Endometrial microvascular endothelial cells (primary cell): ENCODE measurements around the gene ITPR1. TPM values are rescaled to one million over a fixed set of nuclear protein-coding genes. Genes with fewer than 3 reads are reported as not detected.

Experiments used
- in situ Hi-C: cut with HindIII; loops from 2 replicates; pipeline ENCODE4 v1.10.0; 2017; ENCODE audit warnings: low sequenced_read_pairs, low pct_unique_long_range_greater_than_20kb; ENCODE audit errors: inconsistent ontology term
- total RNA-seq: library from RNA; depleted of rRNA; stranded (reverse); fragments of >200 nt; gene quantifications from one replicate; pipeline ENCODE4 v1.2.3, GENCODE V29; 2015; ENCODE audit errors: inconsistent ontology term

The ITPR1 gene
- total RNA-seq, 1 donor from 2014 or later: 17.1 TPM

DNA sequence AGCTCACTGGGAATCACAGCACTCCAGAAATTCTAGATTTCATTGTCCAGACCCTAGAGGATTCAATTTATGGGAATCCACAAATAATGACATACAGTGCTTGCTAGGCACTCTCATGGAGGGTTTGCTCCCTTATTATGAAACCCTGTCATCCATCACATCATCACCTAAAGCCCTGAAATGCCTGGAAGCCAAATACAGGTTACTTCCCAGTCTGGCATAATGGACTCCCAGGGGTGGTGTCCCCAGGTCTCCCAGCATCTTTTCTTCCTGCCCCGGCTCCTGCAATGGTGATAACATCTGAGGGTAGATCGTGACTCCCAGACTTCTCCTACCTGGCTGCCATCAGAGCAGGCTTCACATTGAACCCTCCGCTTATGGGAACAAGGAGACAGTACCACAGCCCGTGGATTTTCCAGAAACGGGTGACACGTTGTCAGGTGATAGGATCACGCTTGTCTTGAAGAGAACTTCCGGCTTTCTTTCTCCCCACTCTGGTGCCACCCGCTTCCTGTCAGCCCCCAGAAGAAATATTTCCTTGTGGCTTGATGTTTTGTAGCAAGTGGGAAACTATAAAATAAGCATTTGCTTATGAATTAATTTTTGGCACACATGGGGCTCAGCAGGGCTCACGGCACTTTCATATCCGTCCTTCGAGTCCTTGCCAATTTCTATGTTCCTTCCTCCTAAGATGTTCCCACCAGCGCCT lies 247.4 kb downstream of the ITPR1 start:
- in situ Hi-C loops: loop anchor here (25.0 kb wide), 1 partner anchor 247 kb away; the partner anchor contains the start of gene BHLHE40

DNA sequence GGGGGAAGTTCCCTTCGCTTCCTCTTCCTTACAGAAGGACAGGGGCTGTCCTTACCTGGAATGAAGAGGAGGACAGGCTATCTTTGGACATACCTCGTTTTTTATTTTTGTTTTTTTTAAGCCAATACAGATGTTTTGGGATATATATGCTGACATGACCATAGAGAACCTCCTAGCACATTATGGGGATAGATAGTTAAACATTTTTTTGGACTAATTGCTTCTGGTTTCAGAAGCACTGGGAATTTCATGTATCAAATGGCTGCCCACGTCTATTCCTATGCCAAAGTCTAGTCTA lies 247.9 kb downstream of the ITPR1 start:
- in situ Hi-C loops: loop anchor here (25.0 kb wide), 1 partner anchor 246 kb away; the partner anchor contains the start of gene BHLHE40

DNA sequence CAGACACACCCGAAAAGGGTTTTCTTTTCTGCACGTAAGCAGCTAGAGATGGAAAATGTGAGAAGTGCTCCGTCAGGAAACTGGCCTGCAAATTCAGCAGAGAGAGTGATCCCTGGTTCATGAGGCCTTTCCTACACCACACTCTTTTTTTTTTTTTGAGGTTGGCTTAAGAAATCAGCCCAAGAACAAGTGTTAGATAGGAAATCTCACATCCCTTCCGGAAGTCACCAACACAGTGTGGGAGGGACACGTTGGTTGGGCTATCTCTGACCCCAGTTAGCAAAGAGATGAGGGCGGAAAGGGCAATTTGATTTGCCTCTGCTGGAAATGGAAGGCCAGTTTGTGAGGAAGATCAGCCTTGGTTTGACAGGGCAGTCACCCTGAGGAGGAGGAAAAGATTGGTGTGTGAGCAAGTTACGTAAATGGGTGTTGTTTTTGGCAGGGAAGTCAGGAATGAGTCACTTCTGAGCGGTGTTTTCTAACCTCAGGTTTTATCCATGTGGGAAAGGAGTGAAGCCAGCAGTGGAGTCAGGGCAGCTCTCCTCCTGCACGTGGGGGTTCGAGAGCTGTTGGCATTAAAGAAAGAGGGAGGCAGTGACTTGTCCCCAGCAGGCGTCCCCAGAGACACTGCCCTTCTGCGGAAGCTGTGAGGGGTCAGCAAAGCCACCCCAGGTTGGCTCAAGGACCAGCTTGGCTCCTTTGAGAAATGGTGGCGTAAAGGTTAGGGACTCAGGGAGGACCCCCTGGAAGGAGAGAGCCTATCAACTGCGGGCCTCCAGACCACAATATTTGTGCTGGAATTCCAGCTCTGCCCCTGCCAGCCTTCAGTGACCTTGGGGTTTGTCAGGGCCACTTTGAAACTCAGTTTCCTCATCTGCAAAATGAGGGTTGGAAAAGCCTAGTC lies 248.5 kb downstream of the ITPR1 start:
- in situ Hi-C loops: loop anchor here (25.0 kb wide), 1 partner anchor 246 kb away; the partner anchor contains the start of gene BHLHE40

GRCh38 chr3:4742359-4742758 lies 249.2 kb downstream of the ITPR1 start:
- in situ Hi-C loops: loop anchor here (25.0 kb wide), 1 partner anchor 245 kb away; the partner anchor contains the start of gene BHLHE40

- in situ Hi-C loops: loop anchor here (25.0 kb wide), 1 partner anchor 244 kb away; the partner anchor contains the start of gene BHLHE40
These were observed 250.2 kb downstream of the ITPR1 start for GRCh38 chr3:4743371-4743770.

- in situ Hi-C loops: loop anchor here (25.0 kb wide), 1 partner anchor 243 kb away; the partner anchor contains the start of gene BHLHE40
These were observed 251.5 kb downstream of the ITPR1 start for GRCh38 chr3:4744405-4745234.

- in situ Hi-C loops: loop anchor here (25.0 kb wide), 1 partner anchor 242 kb away; the partner anchor contains the start of gene BHLHE40
These were observed 252.1 kb downstream of the ITPR1 start for GRCh38 chr3:4745235-4745610.

DNA sequence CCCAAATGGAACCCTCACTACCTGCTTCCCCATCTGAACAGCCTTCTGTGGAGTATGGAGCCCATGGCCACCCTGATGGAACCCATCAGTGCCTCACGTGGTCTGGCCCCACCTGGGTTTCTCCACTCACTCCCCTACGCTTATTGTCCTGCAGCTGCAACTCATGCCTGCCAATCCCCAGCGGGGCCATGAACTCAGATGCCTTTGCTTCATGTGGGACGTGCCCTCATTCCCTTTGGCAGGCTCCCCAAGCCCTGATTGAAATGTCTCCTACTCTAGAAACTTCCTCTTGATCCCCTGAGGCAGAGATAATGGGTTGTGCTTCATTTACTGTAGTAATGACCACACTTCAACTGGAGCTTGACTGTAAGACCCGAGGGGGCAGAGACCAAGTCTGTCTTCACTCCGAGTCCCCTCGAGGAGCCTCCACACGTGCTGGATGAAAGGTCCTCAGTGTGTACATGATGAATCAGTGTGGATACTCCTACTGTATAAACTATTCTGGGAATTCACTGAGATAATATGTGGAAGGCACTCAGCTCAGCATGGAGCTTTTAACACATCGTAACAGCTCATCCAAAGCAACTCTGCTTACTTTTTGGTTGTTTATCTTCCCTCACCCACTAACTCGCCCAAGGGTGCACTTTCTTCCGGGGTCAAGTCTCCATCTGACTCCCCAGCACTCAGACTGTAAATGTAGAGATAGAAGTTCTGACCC lies 253.3 kb downstream of the ITPR1 start:
- in situ Hi-C loops: loop anchor here (25.0 kb wide), 1 partner anchor 241 kb away; the partner anchor contains the start of gene BHLHE40

DNA sequence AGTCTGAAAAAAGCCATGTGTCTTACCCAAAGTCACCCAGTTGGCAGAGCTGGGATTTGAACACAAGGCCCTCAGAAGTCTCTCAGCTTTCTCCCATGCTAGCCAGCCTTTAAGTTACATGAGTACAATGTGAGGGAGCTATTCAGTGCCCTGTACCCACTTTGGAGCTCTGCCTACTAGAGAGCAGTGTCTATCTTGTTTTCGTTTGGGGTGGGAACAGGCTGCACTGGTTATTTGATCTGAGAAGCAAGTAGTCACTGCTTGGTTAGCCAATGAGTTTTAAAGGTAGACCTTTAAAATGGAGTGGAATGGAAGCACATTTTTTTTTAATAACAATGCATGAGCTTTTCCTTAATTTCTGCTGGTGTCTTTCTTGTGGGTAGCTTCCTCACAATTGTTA lies 255.0 kb downstream of the ITPR1 start:
- in situ Hi-C loops: loop anchor here (25.0 kb wide), 1 partner anchor 239 kb away; the partner anchor contains the start of gene BHLHE40

- in situ Hi-C loops: loop anchor here (25.0 kb wide), 1 partner anchor 238 kb away; the partner anchor contains the start of gene BHLHE40
These were observed 255.7 kb downstream of the ITPR1 start for GRCh38 chr3:4748701-4749378.

DNA sequence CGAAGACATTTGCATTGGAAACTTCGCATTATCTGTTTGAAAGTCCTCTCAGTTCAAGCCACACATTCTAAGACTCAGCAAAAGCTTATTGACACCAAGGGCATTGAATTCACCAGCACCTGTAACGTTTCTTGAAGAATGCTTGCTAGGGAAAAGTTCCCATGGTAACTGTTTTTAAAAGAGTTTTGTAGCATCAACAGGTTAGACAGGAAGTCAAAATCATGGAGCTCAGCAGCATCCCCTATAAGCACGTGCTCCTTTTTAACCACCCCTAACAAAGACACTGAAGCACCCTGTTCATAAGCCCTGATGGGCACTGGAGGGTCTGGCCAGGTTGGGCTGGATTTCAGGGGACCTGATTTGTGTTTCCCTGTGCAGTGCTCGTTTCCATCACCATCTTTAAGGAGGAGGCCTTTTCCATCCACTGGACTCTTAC lies 256.4 kb downstream of the ITPR1 start:
- in situ Hi-C loops: loop anchor here (25.0 kb wide), 1 partner anchor 238 kb away; the partner anchor contains the start of gene BHLHE40

GRCh38 chr3:4750306-4750968 lies 257.3 kb downstream of the ITPR1 start:
- in situ Hi-C loops: no loop called here

- in situ Hi-C loops: no loop called here
These were observed 257.9 kb downstream of the ITPR1 start for GRCh38 chr3:4751029-4751501.

DNA sequence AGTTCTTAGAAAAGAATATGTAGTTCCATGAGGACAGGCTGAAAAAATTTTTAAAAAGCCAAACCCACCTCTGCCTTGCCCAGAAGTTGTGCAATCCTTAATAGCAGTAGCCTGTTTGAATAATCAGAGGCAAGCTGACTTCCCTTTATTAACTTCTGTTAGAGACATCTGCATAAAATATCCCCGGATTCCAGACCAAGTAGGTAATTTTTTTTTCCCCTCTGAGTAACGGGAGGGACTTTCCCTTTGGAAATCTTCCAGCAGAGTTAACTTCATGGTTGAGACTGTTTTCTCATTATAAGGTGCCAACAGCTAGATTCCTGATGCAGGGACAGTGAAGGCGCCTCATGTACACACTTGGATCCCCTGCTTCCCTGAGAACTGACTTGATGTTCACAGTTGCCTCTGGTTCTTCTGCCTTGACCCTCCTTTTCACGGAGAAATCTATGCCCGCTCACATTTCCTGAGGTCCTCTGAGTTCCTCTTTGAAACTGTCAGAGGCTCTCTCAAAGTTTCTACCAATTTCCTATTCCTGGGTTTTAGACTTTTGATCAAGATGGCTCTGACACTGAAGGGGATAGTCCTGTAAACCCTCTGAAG lies 258.5 kb downstream of the ITPR1 start:
- in situ Hi-C loops: no loop called here

DNA sequence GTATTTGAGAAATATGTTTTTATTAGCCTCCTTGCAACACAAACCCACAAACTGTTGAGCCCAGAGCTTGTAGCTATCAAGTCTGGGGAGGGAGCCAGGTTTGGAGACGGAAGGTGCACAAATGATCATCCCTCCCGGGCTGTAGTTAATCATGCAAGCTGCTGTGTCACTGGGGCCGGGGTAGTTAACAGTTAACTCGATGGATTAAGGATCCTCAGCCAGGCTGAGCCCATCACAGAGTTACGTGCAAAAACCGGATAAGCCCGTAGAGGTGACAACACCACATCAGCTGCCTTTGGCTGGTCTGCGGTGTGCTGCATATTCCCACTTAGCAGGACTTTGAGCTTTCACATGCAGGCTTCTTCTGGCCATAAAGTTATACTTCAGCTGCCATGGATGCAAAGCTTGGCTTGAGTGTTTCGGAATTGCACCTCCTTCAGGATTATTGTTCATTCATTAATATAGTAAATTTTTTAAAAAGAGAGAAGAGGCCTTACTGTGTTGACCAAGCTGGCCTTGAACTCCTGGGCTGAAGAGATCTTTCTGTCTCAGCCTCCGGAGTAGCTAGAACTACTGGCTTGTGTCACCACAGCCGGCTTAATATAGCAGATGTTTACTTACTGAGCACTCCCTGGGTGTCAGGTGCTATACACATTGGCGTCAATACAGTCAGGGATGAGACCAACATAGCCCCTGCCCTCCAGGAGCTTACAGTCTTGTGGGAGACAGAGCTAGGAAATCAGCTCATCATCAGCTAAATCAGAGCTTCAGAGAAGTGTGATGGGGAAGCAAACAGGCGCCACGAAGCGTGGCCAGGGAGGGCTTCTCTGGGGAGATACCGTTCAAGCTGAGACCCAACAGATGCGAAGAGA lies 259.3 kb downstream of the ITPR1 start:
- in situ Hi-C loops: no loop called here
